IMR-90 (cell line): ENCODE data around the gene SLC12A7. TPM values are rescaled to one million over a fixed set of nuclear protein-coding genes. Genes with fewer than 3 reads are reported as not detected.

Experiments
- ATAC-seq: fragments of 200-7000 bp; cut with Tn5 transposase; 2 replicates; pipeline ENCODE4 v1.9.1; 2020; ENCODE audit warnings: low read depth, mild to moderate bottlenecking, moderate library complexity
- BruUV-seq: library from RNA; stranded (reverse); fragments of 400-500 nt; replicated peaks from 2 replicates; lab custom pipeline; 2021; lab: Mats Ljungman, UMichigan
- CTCF ChIA-PET: fragments of 300-600 bp; formaldehyde crosslinking; extraction: SDS; loops from one replicate; lab custom pipeline; 2021; ENCODE audit warnings: antibody characterized with exemption; lab: Yijun Ruan, JAX
- POLR2A ChIA-PET: fragments of 300-600 bp; sonication (Branson Sonifier 250); formaldehyde crosslinking; loops from one replicate; lab custom pipeline; 2022; ENCODE audit warnings: antibody characterized with exemption; ENCODE audit not compliant: unreplicated experiment; lab: Charles Lee
- DNase-seq: peaks from one replicate; pipeline ENCODE4 v3.0.0; 2013
- H2AFZ ChIP-seq: replicated peaks from 2 replicates; pipeline ENCODE3; 2013; ENCODE audit warnings: low read length, mild to moderate bottlenecking; ENCODE audit not compliant: poor library complexity
- H2AK5ac ChIP-seq: 2 replicates; pipeline ENCODE4 v1.6.1; 2013; ENCODE audit warnings: low read depth, low read length, inconsistent platforms
- H2AK9ac ChIP-seq: replicated peaks from 2 replicates; pipeline ENCODE3; 2013; ENCODE audit warnings: mild to moderate bottlenecking, low read depth, low read length, moderate library complexity; ENCODE audit not compliant: poor library complexity
- H2BK120ac ChIP-seq: 2 replicates; pipeline ENCODE4 v1.6.1; 2013; ENCODE audit warnings: low read depth, low read length, inconsistent platforms
- H2BK15ac ChIP-seq: 3 replicates; pipeline ENCODE4 v1.6.1; 2013; ENCODE audit warnings: low read depth, low read length, inconsistent platforms
- H2BK20ac ChIP-seq: 2 replicates; pipeline ENCODE4 v1.6.1; 2013; ENCODE audit warnings: low read depth, mild to moderate bottlenecking, inconsistent platforms, low read length, moderate library complexity
- H2BK5ac ChIP-seq: 2 replicates; pipeline ENCODE4 v1.6.1; 2013; ENCODE audit warnings: mild to moderate bottlenecking, low read depth, low read length, inconsistent platforms; ENCODE audit not compliant: poor library complexity, severe bottlenecking
- H3K14ac ChIP-seq: replicated peaks from 2 replicates; pipeline ENCODE4 v1.6.1; 2013; ENCODE audit warnings: low read depth, low read length, inconsistent platforms
- H3K18ac ChIP-seq: 2 replicates; pipeline ENCODE4 v1.6.1; 2013; ENCODE audit warnings: low read depth, low read length, control low read depth
- H3K23ac ChIP-seq: 2 replicates; pipeline ENCODE4 v1.6.1; 2013; ENCODE audit warnings: low read depth, low read length, inconsistent platforms
- H3K27ac ChIP-seq: 2 replicates; pipeline ENCODE4 v1.5.1; 2013; ENCODE audit warnings: mild to moderate bottlenecking, control low read depth, low read length; ENCODE audit not compliant: insufficient read depth
- H3K27me3 ChIP-seq: 2 replicates; pipeline ENCODE4 v1.6.1; 2013; ENCODE audit warnings: low read length; ENCODE audit not compliant: control insufficient read depth, insufficient read depth
- H3K36me3 ChIP-seq: 2 replicates; pipeline ENCODE4 v1.6.1; 2013; ENCODE audit warnings: low read length, mixed read lengths; ENCODE audit not compliant: control insufficient read depth, insufficient read depth
- H3K4ac ChIP-seq: 2 replicates; pipeline ENCODE4 v1.6.1; 2013; ENCODE audit warnings: low read depth, low read length, inconsistent platforms
- H3K4me1 ChIP-seq: 2 replicates; pipeline ENCODE4 v1.6.1; 2013; ENCODE audit warnings: low read length, mixed read lengths; ENCODE audit not compliant: control insufficient read depth, insufficient read depth
- H3K4me2 ChIP-seq: 2 replicates; pipeline ENCODE4 v1.6.1; 2013; ENCODE audit warnings: low read depth, mild to moderate bottlenecking, control low read depth, low read length, moderate library complexity
- H3K4me3 ChIP-seq: 2 replicates; pipeline ENCODE4 v1.5.1; 2013; ENCODE audit warnings: low read depth, mild to moderate bottlenecking, control low read depth, low read length, moderate library complexity; ENCODE audit not compliant: insufficient read depth
- H3K56ac ChIP-seq: 2 replicates; pipeline ENCODE4 v1.6.1; 2013; ENCODE audit warnings: low read length, inconsistent platforms; ENCODE audit not compliant: insufficient read depth; ENCODE audit errors: extremely low read depth
- H3K79me1 ChIP-seq, 2 experiments: 2 replicates each; pipeline ENCODE4 v1.6.1; 2013; ENCODE audit warnings: low read length in 2 of 2, inconsistent platforms in 1 of 2, low read depth in 1 of 2
- H3K9ac ChIP-seq: 2 replicates; pipeline ENCODE4 v1.6.1; 2013; ENCODE audit warnings: low read depth, low read length, control low read depth
- H3K9me1 ChIP-seq: 2 replicates; pipeline ENCODE4 v1.6.1; 2013; ENCODE audit warnings: low read length, inconsistent platforms; ENCODE audit not compliant: insufficient read depth
- H3K9me3 ChIP-seq: 2 replicates; pipeline ENCODE4 v1.6.1; 2013; ENCODE audit warnings: low read length; ENCODE audit not compliant: control insufficient read depth, insufficient read depth
- H4K20me1 ChIP-seq: 2 replicates; pipeline ENCODE4 v1.6.1; 2013; ENCODE audit warnings: low read length, inconsistent platforms; ENCODE audit not compliant: insufficient read depth
- H4K5ac ChIP-seq: 2 replicates; pipeline ENCODE4 v1.6.1; 2013; ENCODE audit warnings: mild to moderate bottlenecking, low read depth, low read length, control low read depth
- H4K8ac ChIP-seq, 2 experiments: 2 replicates each; pipeline ENCODE4 v1.6.1; 2013; ENCODE audit warnings: low read depth in 2 of 2, low read length in 2 of 2, control low read depth in 1 of 2, inconsistent platforms in 1 of 2
- H4K91ac ChIP-seq: 2 replicates; pipeline ENCODE4 v1.6.1; 2013; ENCODE audit warnings: low read depth, low read length, inconsistent platforms; ENCODE audit not compliant: insufficient read depth
- BHLHE40 ChIP-seq: fragments of 150-350 bp; IDR thresholded peaks from 2 replicates; pipeline ENCODE4 v1.6.1; 2016; ENCODE audit warnings: mild to moderate bottlenecking, low read depth, low read length
- CEBPB ChIP-seq: IDR thresholded peaks from 2 replicates; pipeline ENCODE4 v1.6.1; 2012; ENCODE audit warnings: low read depth, low read length, improper control_type of control experiment
- CHD1 ChIP-seq: IDR thresholded peaks from 2 replicates; pipeline ENCODE4 v1.6.1; 2012; ENCODE audit warnings: low read depth, low read length, improper control_type of control experiment
- CTCF ChIP-seq: conservative IDR thresholded peaks from 2 replicates; pipeline ENCODE4 v1.5.1; 2012; ENCODE audit warnings: mild to moderate bottlenecking, low read depth, low read length, improper control_type of control experiment
- ELK1 ChIP-seq: fragments of 150-350 bp; IDR thresholded peaks from 2 replicates; pipeline ENCODE4 v1.6.1; 2016; ENCODE audit warnings: low read depth, mild to moderate bottlenecking, low read length, moderate library complexity, borderline replicate concordance
- FOS ChIP-seq: fragments of 150-350 bp; IDR thresholded peaks from 2 replicates; pipeline ENCODE4 v1.6.1; 2016; ENCODE audit warnings: low read depth, low read length
- MAFK ChIP-seq: IDR thresholded peaks from 2 replicates; pipeline ENCODE4 v1.6.1; 2012; ENCODE audit warnings: low read depth, low read length, improper control_type of control experiment
- MAZ ChIP-seq: IDR thresholded peaks from 2 replicates; pipeline ENCODE4 v1.6.1; 2012; ENCODE audit warnings: low read depth, mild to moderate bottlenecking, low read length, improper control_type of control experiment, moderate library complexity, borderline replicate concordance
- MXI1 ChIP-seq: IDR thresholded peaks from 2 replicates; pipeline ENCODE4 v1.6.1; 2012; ENCODE audit warnings: low read depth, mild to moderate bottlenecking, low read length, moderate library complexity, borderline replicate concordance
- NFE2L2 ChIP-seq: fragments of 150-350 bp; IDR thresholded peaks from 2 replicates; pipeline ENCODE4 v1.6.1; 2016; ENCODE audit warnings: low read depth, mild to moderate bottlenecking, low read length
- POLR2A ChIP-seq: IDR thresholded peaks from 2 replicates; pipeline ENCODE4 v1.6.1; 2012; ENCODE audit warnings: mild to moderate bottlenecking, low read depth, low read length
- RAD21 ChIP-seq: IDR thresholded peaks from 2 replicates; pipeline ENCODE4 v1.6.1; 2012; ENCODE audit warnings: low read length, improper control_type of control experiment
- SMC3 ChIP-seq: fragments of 150-350 bp; IDR thresholded peaks from 2 replicates; pipeline ENCODE4 v1.6.1; 2016; ENCODE audit warnings: low read depth, mild to moderate bottlenecking, antibody characterized with exemption, low read length, moderate library complexity
- USF2 ChIP-seq: fragments of 150-350 bp; IDR thresholded peaks from 2 replicates; pipeline ENCODE4 v1.6.1; 2017; ENCODE audit warnings: mild to moderate bottlenecking, antibody characterized with exemption, low read length, low read depth
- WGBS, 2 experiments: methylation state at CpG; one replicate each; pipeline versions ENCODE4 v1.1.5 to v1.1.7; 2013; ENCODE audit warnings: missing lambda C conversion rate in 2 of 2; ENCODE audit not compliant: insufficient read length in 1 of 2; ENCODE audit errors: extremely low coverage in 2 of 2; 5-methylcytosine and 5-hydroxymethylcytosine counted together
- dilution Hi-C: fragments of 300-500 bp; cut with HindIII; formaldehyde crosslinking; loops from one replicate; pipeline ENCODE4 v1.14.3; 2018; ENCODE audit warnings: low sequenced_read_pairs; ENCODE audit not compliant: unreplicated experiment
- in situ Hi-C: fragments of 300-500 bp; cut with MboI; formaldehyde crosslinking; loops from 3 replicates; pipeline ENCODE4 v1.14.3; 2019; ENCODE audit warnings: low sequenced_read_pairs, inconsistent platforms, mixed read lengths
- intact Hi-C: fragments of 100-400 bp; cut with micrococcal nuclease; formaldehyde crosslinking; loops from 2 replicates; pipeline ENCODE4 v1.10.0; 2022
- polyA plus RNA-seq, 3 experiments: library from polyadenylated mRNA; depleted of rRNA; stranded (reverse); fragments of >200 nt; gene quantifications; 2 replicates each; pipeline ENCODE4 v1.2.3, GENCODE V29; 2012; ENCODE audit warnings: low replicate concordance in 1 of 3
- total RNA-seq: library from RNA; depleted of rRNA; stranded (reverse); fragments of >200 nt; gene quantifications from 2 replicates; pipeline ENCODE4 v1.2.3, GENCODE V29; 2012

SLC12A7 gene
- total and polyA plus RNA-seq, 2 of the 4 experiments (the other 2 are of a cell fraction) = 3.0 to 6.1 TPM

GRCh38 chr5:1007221-1007680, 104.6 kb downstream of the SLC12A7 start (continued):
- TF ChIP-seq BHLHE40 (no peak), POLR2A (no peak), SMC3 (no peak), NFE2L2 (no peak)

- in situ Hi-C loops = no loop called here
- Histone ChIP-seq H3K27ac (no peak overlapping the region), H3K18ac (no peak overlapping the region), H2BK120ac (no peak overlapping the region), H2AK5ac (no peak overlapping the region), H2BK5ac (no peak overlapping the region), H3K4ac (no peak overlapping the region), H3K4me2 (no peak overlapping the region), H2BK20ac (no peak overlapping the region), H3K56ac (no peak overlapping the region), H3K23ac (no peak overlapping the region), H3K4me3 (no peak overlapping the region), H4K91ac (no peak overlapping the region), H3K14ac (no peak overlapping the region), H3K9me1 (no peaks in the 10 kb centered on the region), H3K36me3 (no peaks in the 10 kb centered on the region), H2AK9ac (no peak overlapping the region), H4K20me1 (no peaks in the 10 kb centered on the region), H3K79me1 (no peaks in the 10 kb centered on the region), H2AFZ (no peak overlapping the region), H3K9ac (no peak overlapping the region), H3K4me1 (no peaks in the 10 kb centered on the region; the same call in 1 of the 2 replicates), H4K8ac (no peak overlapping the region), H3K9me3 (no peaks in the 10 kb centered on the region), H4K5ac (no peak overlapping the region), H2BK15ac (no peak overlapping the region), H3K27me3 (peaks cover 73% of the 10 kb centered on the region)
- no peak for ATAC-seq
- POLR2A ChIA-PET = no interaction called here
- WGBS, 2 experiments = no CpG with 5 or more reads among the region's 5 CpGs
- DNase-seq = no peak
- CTCF ChIA-PET = interaction anchor here (0.6 kb wide), 1 partner anchor 17 kb away, joined by 3 read pairs; no protein-coding TSS in a partner anchor
- no TSS peak for BruUV-seq
- intact Hi-C loops = loop anchor here (5.0 to 10.0 kb wide), 2 partner anchors 84 to 108 kb away; partner anchors contain the start of gene SLC12A7
- dilution Hi-C loops = no loop called here
- no peak for TF ChIP-seq CTCF
- no peak for TF ChIP-seq MXI1
- no peak for TF ChIP-seq FOS
- TF ChIP-seq RAD21 = no peak
- no peak for TF ChIP-seq MAZ
- no peak for TF ChIP-seq USF2
- TF ChIP-seq SMC3 = no peak
- TF ChIP-seq ELK1 = no peak
- TF ChIP-seq NFE2L2 = no peak
- no peak for TF ChIP-seq POLR2A
- TF ChIP-seq MAFK = no peak
- TF ChIP-seq CHD1 = no peak
- TF ChIP-seq CEBPB = no peak
Measured at GRCh38 chr5:1006656-1007071, 105.2 kb downstream of the SLC12A7 start.
